ENCODE measurements around the gene AURKB.

DNA sequence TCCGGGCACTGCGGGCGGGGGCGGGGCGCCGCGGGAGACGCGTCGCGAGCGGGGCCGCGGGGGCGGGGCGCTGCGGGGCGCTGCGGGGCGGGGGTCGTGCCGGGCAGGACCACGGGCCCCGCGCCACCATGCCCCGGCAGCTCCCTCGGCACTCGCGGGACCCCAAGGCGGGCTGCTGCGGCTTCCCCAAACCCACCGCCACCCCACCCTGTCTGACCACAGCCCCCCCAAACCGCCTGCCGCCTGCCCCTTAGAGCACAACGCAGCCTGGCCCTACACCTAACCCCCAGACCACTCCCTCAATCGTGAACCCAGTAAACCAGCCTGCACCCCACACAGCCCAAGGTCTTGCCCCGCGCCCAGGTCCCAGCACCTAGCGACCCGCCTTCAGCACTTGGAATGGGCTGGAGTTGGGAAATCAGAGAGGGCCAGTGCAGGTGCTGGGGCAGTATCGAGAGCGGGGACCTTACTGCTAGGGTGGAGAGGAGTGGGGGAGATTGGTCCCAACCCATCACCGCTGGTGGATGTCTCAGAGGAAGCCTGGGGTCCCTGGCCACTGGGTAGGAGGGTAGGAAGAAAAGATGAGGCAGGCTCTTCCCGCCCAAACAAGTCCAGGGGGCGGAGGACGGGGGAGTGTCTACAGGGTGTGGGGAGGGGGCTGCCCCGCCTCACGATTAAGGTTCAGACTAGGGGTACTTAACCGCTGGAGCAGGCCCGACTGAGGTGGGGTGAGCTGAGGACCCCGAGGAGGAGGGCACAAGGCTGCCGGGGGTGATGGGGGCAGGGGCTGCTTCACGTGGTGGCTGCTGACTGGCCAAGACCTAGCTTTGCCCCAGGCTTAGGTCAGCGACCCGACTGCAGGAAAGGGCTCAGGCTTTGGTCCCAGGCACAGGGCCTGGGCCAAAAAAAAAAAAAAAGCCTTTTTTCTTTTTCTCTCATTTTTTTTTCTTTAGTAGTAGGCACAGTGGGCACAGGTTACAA, 47.1 kb downstream of the AURKB start:
- TF ChIP-seq, protein P1, sequence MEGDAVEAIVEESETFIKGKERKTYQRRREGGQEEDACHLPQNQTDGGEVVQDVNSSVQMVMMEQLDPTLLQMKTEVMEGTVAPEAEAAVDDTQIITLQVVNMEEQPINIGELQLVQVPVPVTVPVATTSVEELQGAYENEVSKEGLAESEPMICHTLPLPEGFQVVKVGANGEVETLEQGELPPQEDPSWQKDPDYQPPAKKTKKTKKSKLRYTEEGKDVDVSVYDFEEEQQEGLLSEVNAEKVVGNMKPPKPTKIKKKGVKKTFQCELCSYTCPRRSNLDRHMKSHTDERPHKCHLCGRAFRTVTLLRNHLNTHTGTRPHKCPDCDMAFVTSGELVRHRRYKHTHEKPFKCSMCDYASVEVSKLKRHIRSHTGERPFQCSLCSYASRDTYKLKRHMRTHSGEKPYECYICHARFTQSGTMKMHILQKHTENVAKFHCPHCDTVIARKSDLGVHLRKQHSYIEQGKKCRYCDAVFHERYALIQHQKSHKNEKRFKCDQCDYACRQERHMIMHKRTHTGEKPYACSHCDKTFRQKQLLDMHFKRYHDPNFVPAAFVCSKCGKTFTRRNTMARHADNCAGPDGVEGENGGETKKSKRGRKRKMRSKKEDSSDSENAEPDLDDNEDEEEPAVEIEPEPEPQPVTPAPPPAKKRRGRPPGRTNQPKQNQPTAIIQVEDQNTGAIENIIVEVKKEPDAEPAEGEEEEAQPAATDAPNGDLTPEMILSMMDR (conservative IDR thresholded peaks at IDR 0.05; ENCODE audit: low read depth, low read length), result no peak
- TF ChIP-seq EZH2 (IDR thresholded peaks at IDR 0.05; ENCODE audit: borderline replicate concordance, low read depth, low read length, poor library complexity, severe bottlenecking), result no peak

Data from A673 (cell line).